Measurements from ENCODE around the gene RCAN1.

RCAN1 gene

DNA sequence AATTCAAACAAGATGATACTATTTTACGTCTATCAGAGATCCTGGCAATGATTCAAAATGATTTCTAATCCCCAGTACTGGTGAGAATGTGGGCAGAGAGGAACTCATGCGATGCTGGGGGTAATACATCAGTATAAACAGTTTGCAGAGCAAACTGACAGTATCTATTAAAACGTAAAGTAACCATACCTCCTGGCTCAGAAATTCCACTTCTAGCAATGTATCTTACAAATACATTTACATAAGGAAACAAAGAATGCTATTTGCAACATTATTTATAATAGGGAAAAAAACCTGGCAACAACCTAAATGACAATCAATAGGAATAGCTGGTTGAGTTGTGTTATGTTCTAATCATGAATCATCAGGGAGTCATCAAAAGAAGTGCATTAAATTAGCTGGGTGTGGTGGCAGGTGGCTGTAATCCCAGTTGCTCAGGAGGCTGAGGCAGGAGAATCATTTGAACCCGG lies 15.9 kb downstream of the RCAN1 start:
- DNase-seq (ENCODE audit: low spot score), result no peak

GRCh38 chr21:34597406-34597805 lies 17.5 kb downstream of the RCAN1 start:
- DNase-seq (ENCODE audit: low spot score), result no peak

- DNase-seq (ENCODE audit: low spot score), result no peak
Measured at GRCh38 chr21:34596561-34597271, 18.2 kb downstream of the RCAN1 start.

GRCh38 chr21:34595457-34595856 lies 19.5 kb downstream of the RCAN1 start:
- peak; percentile 74 for DNase-seq (ENCODE audit: low spot score)

DNA sequence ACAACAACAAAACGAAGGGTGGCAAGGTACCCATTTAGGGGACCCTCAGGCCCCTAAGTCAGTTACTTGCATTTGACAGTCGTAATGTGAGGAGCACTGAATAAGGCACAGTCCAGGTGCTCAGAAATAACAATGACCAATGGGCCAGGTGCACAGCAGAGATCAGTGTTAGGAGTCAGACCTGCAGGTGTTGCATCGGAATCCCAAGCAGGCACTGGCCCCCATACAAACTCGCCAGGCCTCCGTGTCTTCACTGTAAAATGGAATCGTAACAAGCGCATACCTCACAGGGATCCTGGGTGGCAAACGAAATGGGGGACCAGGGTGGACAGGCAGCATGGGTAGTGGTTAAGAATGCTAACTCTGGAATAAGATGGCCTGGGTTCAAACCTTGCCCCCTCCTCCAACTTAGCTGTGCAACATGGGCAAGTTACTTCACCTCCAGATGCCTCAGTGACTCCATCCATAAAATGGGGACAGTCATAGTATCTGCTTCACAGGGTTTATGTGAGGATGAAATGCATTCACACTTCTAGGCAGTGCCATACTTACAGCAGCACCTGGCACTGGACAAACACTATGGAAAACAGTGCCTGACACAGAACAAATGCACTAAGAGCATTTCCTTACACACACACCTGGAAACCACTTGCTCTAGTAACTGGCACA lies 20.2 kb downstream of the RCAN1 start:
- DNase-seq (ENCODE audit: low spot score), result no peak

DNA sequence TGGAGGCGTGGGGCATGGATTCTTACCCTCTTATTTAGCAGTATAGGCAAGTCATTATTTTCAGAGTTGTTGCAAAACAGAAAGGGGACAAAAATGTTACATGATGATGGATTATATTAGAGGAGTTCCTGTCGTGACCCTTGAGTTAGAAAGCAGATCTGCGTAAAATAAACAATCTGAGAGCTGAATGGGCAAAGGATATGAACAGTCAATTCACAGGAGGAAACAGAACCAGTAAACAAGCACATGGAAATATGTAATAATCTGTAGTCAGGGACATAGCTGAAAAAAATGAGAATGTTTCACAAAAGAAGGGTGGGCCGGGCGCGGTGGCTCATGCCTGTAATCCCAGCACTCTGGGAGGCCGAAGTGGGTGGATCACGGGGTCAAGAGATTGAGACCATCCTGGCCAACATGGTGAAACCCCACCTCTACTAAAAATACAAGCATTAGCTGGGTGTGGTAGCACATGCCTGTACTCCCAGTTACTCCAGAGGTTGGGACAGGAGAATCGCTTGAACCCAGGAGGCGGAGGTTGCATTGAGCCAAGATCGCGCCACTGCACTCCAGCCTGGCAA lies 20.9 kb downstream of the RCAN1 start:
- DNase-seq (ENCODE audit: low spot score), result no peak

GRCh38 chr21:34593423-34593822 lies 21.5 kb downstream of the RCAN1 start:
- peak; percentile 60 for DNase-seq (ENCODE audit: low spot score)

GRCh38 chr21:34592120-34592955 lies 22.6 kb downstream of the RCAN1 start:
- peak; percentile 53 for DNase-seq (ENCODE audit: low spot score)

DNA sequence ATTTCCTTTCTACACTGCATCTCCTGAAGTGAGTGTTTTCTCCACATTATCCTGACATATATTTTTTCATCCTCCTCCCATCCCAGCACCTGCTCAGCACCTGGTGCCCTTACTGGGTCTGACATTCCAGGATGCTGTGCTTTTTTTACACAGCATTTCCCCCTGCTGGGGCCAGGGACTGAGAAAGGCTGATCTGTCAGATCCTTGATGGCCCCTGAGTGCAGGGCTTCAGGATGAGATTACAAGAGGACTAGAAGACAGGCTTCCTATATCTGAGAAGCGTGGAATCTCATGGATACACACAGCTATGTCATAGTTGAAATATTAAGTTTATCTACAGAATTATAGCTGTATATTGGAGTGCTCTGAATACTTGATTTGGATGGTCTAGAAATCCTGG lies 24.4 kb downstream of the RCAN1 start:
- DNase-seq (ENCODE audit: low spot score), result no peak

GRCh38 chr21:34589511-34590282 lies 25.2 kb downstream of the RCAN1 start:
- no peak for DNase-seq (ENCODE audit: low spot score)

GRCh38 chr21:34583926-34584563 lies 30.9 kb downstream of the RCAN1 start:
- DNase-seq (ENCODE audit: low spot score), result no peak

DNA sequence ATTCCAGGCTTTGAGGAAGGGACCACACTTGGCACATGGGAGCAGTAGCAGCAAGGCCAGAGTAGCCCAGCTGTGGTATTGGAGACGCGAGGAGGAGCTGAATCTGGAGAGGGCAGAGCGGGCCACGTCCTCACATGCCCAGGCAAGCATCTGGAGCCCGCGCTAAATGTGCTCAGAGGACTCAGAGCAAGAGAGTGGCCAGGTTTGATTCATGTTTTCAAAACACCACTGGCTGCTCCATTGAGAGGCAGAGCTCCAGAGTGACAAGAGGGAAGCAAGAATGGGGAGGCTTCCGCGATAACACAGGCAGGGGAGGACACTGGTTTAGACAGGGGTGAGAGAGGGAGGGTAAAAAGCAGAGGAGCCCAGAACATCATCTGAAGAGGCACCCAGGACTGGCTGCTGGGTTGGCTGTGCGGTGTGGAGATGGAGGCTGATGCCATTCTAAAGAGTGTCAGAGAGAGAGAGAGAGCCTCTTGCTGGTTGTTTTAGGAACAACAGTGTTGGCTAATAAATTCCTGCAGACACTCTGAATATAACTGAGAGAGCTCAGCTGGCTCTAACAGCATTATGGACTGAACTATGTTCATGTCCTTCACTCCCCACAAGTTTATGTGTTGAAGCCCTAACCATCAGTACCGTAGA lies 32.3 kb downstream of the RCAN1 start:
- peak; percentile 29 for DNase-seq (ENCODE audit: low spot score)

DNA sequence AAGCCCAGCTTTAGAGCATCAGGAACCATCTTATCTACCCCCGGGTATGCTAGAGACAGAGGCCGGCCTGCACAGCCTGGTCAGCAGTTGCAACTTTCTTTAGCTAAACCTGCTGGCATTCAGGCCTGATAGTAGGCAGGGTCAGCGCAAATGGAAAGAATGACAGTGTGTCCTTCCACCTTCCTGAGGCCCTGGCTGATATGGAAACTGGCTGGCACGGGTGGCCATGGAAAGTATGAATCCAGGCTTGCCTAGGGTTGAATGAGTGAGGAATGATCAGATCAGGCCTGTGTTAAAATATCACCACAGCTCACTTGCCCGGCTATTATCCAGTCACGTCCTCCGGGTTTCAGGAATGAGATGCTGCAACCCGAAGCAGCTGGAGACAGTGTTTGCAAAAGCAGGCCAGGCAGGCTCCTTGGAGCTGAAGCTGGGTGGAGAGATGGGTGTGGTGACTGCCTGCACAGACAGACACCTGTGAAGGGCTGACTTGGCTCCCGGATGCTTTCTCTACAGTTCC lies 34.7 kb downstream of the RCAN1 start:
- DNase-seq (ENCODE audit: low spot score), result no peak

DNA sequence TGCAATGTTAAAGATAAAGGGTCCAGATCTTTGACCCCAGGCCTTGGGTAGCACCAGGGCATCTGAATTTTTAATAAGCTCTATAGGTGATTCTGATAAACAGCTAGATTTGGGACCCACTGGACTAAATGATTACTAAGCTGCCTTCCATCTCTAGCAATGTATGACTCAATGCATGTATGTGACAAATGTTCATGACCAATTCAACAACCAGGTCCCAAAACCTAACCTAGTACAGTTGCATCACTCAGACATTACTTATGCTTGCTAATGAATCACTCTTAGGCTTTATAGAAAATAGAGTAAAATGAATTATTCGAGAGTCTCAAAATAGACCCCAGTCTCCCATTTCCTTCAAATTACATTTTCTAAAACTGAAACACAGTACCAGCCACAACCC lies 35.5 kb downstream of the RCAN1 start:
- no peak for DNase-seq (ENCODE audit: low spot score)

DNA sequence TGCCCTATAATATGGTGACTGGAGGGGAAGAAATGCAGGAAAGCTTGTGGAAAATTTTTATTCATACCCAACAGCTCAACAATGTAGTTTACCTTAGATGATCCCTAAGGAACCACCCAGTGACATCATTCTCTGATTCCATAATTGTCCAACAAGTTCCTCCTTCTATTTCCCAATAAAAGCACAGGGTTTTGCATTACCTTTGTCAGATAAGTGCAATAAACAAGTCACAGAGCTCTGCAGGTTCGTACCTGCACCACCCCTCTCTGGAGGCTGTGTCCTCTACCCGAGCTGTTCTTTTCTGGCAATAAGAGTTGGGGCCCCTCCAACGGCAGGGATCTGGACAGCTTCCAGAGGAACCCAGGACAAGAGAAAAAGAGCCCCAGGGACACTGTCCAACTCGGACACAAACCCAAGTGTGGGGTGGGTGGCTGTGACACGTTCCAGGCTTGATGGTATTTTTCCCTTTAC lies 38.8 kb downstream of the RCAN1 start:
- DNase-seq (ENCODE audit: low spot score), result no peak

GRCh38 chr21:34574601-34575529 lies 40.0 kb downstream of the RCAN1 start:
- no peak for DNase-seq (ENCODE audit: low spot score)

- DNase-seq (ENCODE audit: low spot score), result no peak
Measured at GRCh38 chr21:34571994-34572393, 42.9 kb downstream of the RCAN1 start.

DNA sequence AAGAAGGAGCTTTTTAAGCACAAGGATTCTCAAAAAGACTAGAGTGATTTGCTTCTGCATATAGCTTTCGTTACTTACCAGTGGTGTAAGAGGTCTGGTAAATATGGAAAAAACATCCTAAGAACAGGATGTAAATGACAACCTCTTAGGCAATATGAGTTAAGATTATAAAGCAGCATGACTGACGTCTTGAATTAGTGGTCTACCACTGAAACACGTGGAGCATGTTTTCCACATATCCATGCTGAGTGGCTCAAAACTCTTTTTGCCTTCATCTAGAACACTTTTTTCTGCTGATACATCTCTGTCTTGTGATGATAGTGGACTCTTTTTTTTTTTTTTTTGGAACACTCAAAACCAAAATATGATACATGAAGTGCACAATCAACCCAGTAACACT lies 44.6 kb downstream of the RCAN1 start:
- DNase-seq (ENCODE audit: low spot score), result no peak

- no peak for DNase-seq (ENCODE audit: low spot score)
Measured at GRCh38 chr21:34569381-34569979, 45.4 kb downstream of the RCAN1 start.

Data from cerebellar cortex (tissue), 1 donor.